SU-DHL-6 (cell line): Measurements from ENCODE around the gene COQ8B.

Source experiments
- CTCF ChIP-seq: fragments of 200-600 bp; sonication (generic); IDR thresholded peaks from one replicate; pipeline ENCODE4 v1.5.1; 2017; ENCODE audit warnings: antibody characterized with exemption, mild to moderate bottlenecking, low read length, moderate library complexity; ENCODE audit not compliant: insufficient read depth, poor library complexity, severe bottlenecking
- EZH2phosphoT487 ChIP-seq: fragments of 200-600 bp; sonication (generic), shearing (Covaris generic); conservative IDR thresholded peaks from 2 replicates; pipeline ENCODE4 v1.6.1; 2018; ENCODE audit warnings: mild to moderate bottlenecking, antibody characterized with exemption, low read length, moderate library complexity, mixed read lengths

DNA sequence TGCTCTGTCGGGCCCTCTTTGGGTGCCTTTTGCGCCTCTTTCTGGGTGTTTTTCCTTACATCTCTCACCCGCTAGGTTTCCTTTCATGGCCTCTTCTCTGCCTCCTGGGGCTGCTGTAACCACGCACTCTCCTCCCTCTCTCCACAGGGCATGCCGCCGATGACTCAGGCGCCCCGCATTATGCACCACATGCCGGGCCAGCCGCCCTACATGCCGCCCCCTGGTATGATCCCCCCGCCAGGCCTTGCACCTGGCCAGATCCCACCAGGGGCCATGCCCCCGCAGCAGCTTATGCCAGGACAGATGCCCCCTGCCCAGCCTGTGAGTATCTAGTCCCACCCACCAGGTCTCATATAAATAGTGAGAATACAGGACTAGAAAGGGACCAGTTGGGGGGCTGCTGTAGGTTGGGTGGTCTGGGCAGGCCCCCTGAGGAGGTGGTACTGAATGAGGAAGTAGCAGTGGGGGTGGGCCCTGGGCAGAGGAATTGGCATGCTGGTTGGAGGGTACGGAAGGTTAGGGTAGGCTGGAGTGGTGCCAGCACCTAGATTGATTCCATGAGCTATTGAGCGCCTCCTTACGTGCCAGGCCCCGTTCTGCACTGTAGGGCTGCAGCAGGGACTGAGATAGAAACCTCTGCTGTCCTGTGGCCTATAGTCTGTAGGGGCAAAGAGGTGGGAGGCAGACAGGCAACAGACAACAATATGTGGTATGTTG is 46.2 kb upstream of the COQ8B start:
- no peak for TF ChIP-seq CTCF
- no peak for TF ChIP-seq EZH2phosphoT487
